Stimulated activated CD4-positive, alpha-beta T cell treated with anti-CD3 and anti-CD28 coated beads, TNF-alpha, amount 100 ng/mL, for 1 hour (primary cell): Measurements from ENCODE around the gene CAMK2D.

Experiments used
- DNase-seq, 3 donors: peaks; one replicate each; pipeline ENCODE4 v3.0.0-alpha.2; 2020; ENCODE audit warnings: low read depth in 3 of 3, low spot score in 1 of 3

CAMK2D gene

GRCh38 chr4:113574636-113575103 is 186.9 kb downstream of the CAMK2D start:
- no peak for DNase-seq

DNA sequence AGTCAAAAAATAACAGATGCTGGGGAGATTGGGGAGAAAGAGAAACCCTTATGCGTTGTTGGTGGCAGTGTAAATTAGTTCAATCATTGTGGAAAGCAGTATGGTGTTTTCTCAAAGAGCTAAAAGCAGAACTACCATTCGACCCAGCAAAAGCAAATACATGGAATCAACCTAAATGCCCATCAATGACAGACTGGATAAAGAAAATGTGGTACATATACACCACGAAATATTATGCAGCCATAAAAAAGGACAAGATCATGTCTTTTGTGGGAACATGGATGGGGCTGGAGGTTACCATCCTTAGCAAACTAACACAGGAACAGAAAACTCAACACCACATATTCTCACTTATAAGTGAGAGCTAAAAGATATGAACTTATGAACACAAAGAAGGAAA is 188.9 kb downstream of the CAMK2D start:
- DNase-seq = no peak

DNA sequence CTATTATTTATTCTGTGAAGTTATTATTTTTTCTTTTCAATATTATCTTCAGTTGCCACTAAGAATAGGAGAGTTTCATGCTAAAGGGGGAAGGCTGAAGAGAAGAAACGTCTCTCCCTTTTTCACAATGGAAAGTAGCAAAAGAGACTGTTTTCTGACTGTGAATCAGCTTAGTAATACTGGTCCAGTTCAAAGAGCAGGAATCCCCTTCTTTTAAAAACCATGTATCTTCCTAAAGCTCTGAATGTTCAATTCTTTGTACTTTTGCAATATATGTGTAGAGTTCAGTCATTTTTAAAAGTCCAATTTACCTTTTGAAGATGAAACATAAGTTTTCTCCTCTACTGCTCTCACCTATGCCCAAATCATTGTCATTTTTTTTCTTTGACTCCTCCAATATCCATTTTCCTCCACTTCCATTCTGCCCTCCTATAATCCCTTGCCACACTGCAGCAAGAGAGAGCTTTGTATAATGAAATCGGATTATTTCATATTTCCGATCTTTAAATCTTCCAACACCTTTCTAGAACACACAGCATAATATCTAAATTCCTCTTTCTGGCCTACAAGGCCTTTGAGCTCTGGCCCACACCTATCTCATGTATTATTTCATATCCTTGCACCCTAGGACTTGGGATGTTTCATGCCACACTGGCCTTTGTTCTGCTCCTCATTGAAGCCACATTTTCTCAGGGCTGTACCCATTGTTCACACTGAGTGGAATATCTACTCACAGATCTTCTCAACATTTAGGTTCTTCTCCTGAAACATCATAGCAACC is 195.3 kb downstream of the CAMK2D start:
- DNase-seq = no peak

DNA sequence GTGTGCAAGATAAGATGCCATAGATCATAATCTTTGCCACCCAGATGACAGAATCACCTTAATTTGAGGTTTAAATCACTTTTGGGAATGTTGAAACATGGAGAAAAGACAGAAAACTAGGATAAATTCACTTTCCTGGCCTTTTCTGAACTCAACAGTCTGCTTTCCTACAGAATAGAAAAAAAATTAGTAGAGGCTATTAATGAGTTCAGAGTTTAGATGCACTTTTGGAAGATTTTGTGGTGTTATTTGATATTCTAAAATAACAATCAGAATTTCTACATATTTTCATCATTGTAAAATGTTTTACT is 195.9 kb downstream of the CAMK2D start:
- no peak for DNase-seq

DNA sequence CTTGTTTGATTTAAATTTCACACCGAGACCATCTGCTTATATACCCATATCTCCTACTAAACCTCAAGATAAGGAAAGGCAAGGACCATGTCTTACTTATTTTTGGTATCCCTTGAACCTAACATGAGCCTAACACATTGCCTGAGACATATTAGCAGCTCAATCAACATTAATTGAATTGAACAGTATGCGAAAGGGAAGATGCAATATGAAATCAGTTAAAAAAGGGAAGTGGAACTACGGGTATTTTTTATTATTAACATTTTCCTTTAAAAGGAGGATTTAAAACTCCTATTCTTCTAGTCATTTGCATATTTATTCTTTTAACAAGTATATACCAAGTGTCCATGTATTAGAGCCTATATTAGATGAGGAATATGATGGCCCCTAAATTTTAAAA is 197.0 kb downstream of the CAMK2D start:
- no peak for DNase-seq

- no peak for DNase-seq
Measured at GRCh38 chr4:113563691-113564378, 197.7 kb downstream of the CAMK2D start.

GRCh38 chr4:113561758-113562157 is 199.8 kb downstream of the CAMK2D start:
- no peak for DNase-seq

GRCh38 chr4:113561092-113561491 is 200.4 kb downstream of the CAMK2D start:
- DNase-seq = no peak

- no peak for DNase-seq
Measured at GRCh38 chr4:113560579-113560978, 201.0 kb downstream of the CAMK2D start.

- no peak for DNase-seq
Measured at GRCh38 chr4:113559947-113560346, 201.6 kb downstream of the CAMK2D start.

DNA sequence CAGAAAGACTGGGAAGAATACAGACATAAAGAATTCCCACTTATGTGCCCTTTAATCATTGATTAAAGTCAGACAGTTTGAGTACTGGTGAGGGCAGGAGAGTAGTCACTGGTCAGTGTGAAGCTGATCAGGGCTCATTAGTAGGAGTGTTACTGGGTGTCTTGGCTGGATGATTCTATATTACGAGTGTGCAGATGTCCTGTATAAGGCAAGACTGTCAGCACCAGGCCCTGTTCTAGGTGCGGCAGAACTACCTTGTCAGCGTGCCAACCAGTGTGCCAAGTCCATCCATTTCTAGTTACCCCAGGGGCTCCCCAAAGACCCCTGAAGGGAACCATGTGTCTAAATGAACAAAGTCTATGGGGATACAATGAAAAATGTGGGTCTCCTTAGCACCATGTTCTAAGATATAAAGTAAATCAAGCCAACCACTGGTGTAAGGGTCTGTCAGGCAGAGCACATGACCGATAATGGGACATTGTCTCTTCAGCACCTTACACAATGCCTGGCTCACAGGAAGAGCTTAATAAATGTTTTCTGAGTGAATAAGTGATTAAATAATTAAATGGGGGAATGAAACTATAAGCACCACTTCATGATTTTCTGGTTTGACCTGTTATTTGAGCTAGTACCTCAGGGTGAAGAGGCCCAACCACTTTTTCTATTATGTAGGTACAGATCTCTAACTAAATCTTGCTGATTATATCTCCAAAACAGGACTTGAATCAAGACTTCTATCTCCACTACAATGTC is 205.0 kb downstream of the CAMK2D start:
- no peak for DNase-seq

GRCh38 chr4:113555868-113556267 is 205.7 kb downstream of the CAMK2D start:
- DNase-seq = no peak

DNA sequence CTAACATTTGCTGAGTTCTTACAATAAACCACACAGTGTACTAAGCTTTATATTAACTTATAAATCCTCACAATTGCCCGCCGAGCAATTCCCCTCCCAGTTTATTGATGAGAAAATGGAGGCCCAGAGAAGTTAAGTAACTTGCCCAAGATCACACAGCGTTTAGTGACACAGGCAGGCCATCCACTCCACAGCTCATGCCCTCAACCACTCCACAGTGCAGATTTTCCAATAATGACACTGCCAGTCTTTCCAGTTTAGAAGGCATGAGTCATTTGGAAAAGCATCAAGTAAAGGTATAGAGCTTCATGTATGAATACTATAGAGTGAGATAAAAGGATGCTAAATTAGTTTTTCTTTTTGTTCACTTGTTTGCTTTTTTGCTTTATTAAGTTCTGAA is 208.5 kb downstream of the CAMK2D start:
- no peak for DNase-seq

GRCh38 chr4:113550510-113550909 is 211.0 kb downstream of the CAMK2D start:
- DNase-seq = no peak

GRCh38 chr4:113548303-113548702 is 213.2 kb downstream of the CAMK2D start:
- no peak for DNase-seq

GRCh38 chr4:113547487-113548042 is 214.0 kb downstream of the CAMK2D start:
- peak; percentile 68 to 85 (median 75) for DNase-seq

DNA sequence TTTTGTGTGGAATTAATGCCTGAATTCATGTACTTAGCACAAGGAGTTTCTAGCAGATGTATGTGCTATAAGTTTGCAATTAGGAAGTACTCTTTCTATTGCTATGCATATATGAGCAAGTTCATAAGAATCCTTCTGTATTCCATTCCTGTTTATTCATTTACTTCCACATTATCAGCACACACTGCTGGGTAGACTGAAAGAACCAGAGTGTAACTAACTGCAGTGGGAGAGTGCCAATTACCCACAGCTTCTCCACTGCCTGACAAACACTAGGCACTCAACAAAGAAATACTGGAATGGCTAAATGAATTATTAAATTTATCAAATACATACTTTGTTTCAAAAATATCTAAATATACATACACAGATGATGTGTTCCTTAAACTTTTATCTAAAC is 219.6 kb downstream of the CAMK2D start:
- no peak for DNase-seq

GRCh38 chr4:113540859-113541258 is 220.7 kb downstream of the CAMK2D start:
- DNase-seq = no peak

GRCh38 chr4:113539408-113539807 is 222.1 kb downstream of the CAMK2D start:
- no peak for DNase-seq

DNA sequence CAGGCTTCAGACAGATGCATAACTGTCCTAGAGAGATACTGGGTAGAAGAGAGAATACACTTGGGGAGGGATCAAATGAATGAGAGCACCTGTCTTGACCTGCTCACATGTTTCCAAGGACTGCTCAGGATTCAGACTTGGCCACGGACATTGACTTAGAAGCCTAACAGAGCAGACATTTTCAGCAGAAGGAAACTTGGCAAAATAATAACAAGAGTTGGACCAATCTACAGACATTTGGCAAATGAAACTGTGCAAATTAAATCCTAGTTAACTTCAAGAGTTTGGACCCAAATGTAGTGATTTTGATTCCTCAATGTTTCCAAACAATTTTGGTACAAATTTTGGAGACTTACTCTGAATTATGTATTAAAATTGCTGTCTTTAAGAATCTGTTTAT is 223.9 kb downstream of the CAMK2D start:
- no peak for DNase-seq

DNA sequence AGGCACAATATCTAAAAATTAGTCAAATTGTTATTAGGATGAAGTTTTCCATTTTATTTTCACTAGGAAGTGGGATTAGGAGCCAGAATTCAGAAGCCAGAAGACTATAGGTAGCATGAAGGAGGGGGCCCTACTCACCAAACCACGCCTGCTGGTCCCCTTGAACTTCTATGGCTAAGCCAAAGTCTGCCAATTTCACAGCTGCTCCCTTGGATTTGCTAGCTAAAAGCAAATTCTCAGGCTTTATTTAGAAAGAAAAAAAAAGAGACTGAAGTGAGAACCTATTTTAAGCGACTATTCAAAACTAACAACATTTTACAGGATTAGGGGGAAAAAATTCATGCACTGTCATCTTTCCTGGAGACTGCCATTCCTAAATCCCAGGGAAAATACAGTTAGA is 224.3 kb downstream of the CAMK2D start:
- no peak for DNase-seq

DNA sequence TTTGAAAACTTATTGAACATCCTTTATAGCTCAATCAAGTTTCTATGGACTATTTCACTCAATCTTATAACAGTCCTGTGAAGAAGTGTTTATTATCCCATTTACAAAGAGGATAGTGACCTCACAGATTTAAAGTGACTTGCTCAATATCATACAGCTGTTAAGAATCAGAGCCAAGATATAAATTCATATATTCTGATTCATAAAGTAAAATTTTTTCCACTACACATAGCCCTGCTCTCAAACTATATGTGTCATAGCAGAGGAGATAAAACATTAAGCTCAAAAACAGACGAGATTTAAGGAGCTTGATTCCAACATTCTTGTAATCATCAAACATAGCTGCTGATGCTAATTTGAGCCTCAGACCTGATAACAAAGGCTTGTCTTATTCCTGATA is 226.8 kb downstream of the CAMK2D start:
- DNase-seq = no peak
